ENCODE results near the gene AUTS2.

AUTS2 gene

DNA sequence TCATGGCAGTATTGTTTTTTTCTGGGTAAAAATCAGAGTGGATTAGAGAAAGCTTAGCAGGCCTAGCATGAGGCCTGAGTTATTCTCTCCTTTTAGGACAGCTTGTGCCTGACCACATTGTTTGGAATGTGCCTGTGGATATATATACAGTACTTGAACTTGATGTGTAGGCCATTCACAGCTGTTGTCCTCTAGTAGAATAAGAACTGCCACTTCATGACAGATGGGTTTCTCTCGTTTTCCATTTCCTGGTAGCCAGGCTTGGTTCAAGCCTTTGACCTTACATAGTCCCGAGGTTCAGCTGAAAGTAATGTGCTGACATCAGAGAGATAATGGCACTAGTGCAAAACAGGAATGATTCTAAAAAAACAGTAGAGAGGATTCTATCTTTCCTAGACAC, 473.9 kb downstream of the AUTS2 start:
- H3K4me3 ChIP-seq (replicated peaks; ENCODE audit: low read depth, low read length): no peak overlapping the region
- no peak for DNase-seq (ENCODE audit: extremely low read depth, low read depth)
- no peak for TF ChIP-seq CTCF (IDR thresholded peaks at IDR 0.05; ENCODE audit: low read depth, low read length, missing control alignments)

DNA sequence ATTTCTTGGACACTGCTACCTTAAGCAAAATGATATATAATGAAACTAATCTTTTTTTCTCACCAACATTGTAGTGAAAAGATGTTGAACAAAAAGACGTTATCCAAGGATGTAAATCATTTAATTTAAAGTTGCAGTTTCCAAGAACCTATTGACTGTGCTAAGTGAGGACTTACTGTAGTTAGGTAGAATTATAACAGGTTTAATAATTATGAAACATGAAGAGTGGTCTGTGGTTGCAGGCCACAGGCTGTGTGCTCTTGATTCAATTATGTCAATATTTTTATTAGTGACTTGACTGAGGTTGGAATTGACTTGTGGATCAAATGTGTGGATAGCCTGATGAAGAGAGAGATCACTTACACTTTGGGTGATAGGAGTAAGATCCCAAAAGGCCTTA, 478.1 kb downstream of the AUTS2 start:
- no peak for DNase-seq (ENCODE audit: extremely low read depth, low read depth)
- H3K4me3 ChIP-seq (replicated peaks; ENCODE audit: low read depth, low read length): no peak overlapping the region
- no peak for TF ChIP-seq CTCF (IDR thresholded peaks at IDR 0.05; ENCODE audit: low read depth, low read length, missing control alignments)

DNA sequence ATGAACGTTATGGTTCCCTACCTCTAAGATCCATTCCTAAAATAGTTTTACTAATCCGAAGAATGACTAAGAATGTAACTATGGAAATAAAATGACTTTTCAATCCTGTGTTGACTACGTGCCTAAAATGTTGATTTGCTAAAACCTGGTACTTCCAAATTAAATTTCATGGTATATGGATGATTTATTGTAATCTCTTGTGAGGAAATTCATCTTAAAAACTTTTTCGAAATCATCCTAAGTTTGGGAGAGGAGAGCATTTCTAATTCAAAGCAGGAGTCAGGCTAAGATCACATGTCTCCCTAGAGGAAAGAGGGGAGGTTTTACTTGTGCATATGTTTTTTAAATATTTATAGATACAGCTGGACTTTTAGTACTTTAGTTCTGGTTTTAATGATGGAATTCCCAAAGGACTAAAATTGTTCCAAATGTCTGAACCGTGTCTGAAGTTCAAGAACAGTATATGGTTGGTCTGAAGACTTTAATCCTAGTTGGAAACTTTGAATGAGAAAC, 483.9 kb downstream of the AUTS2 start:
- no peak for TF ChIP-seq CTCF (IDR thresholded peaks at IDR 0.05; ENCODE audit: low read depth, low read length, missing control alignments)
- H3K4me3 ChIP-seq (replicated peaks; ENCODE audit: low read depth, low read length): no peak overlapping the region
- no peak for DNase-seq (ENCODE audit: extremely low read depth, low read depth)

DNA sequence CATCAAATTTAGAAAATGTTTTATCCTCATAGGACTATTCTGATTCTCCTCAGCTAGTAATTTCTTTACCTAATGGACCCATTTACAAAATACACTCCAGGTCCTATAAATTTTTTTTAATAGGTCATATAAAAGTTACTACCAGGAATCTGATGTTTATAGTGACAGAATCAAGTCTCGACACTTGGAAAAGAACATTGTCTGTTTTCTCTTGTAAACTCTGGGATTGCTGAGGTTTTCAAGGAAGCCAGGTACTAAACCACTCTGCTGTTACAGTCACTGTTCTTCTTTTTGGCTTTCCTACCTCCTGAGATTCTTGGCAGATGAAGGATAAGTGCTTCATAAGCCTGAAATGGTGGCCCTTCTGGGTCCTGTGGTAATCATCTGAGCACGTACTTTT, 493.1 kb downstream of the AUTS2 start:
- TF ChIP-seq CTCF (IDR thresholded peaks at IDR 0.05; ENCODE audit: low read depth, low read length, missing control alignments): no peak
- DNase-seq (ENCODE audit: extremely low read depth, low read depth): no peak
- H3K4me3 ChIP-seq (replicated peaks; ENCODE audit: low read depth, low read length): no peak overlapping the region

- no peak for DNase-seq (ENCODE audit: extremely low read depth, low read depth)
- no peak overlapping the region for H3K4me3 ChIP-seq (replicated peaks; ENCODE audit: low read depth, low read length)
- no peak for TF ChIP-seq CTCF (IDR thresholded peaks at IDR 0.05; ENCODE audit: low read depth, low read length, missing control alignments)
Observed at GRCh38 chr7:70092314-70093204, 494.3 kb downstream of the AUTS2 start.

DNA sequence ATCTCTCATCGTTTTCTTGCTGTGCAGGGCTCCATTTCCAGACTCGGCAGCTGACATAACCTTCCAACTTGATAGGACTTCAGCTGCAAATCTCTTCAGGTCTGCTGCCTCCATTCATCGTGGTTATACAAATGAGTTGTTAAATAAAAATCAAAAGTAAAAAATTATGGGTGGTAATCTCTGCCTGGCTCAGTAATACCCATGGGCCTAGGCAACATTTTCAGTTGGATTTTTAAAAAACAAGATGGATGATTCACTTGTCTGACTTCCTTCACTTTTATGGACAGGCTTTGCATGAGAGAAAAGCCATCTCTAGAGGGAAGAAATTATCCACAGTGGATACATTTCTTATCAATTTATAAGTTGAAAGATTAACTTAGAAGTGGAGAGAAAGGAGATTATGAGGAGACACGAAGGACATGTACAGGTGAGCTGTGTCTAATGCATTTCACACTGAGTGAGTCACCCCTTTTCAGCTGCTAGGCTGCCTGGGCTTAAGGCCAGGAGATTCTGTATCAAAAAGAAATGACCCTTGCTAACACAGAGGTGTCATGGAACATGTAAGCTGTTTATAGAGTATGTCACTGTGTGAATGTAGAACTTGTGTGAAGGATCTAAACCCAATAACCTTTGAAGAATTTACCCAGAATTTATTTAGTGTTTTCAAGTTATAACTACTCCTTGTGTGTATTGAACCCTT, 495.1 kb downstream of the AUTS2 start:
- H3K4me3 ChIP-seq (replicated peaks; ENCODE audit: low read depth, low read length): no peak overlapping the region
- no peak for DNase-seq (ENCODE audit: extremely low read depth, low read depth)
- TF ChIP-seq CTCF (IDR thresholded peaks at IDR 0.05; ENCODE audit: low read depth, low read length, missing control alignments): no peak

All from HFF-Myc (cell line).